ENCODE data around the gene BIRC5.
A peak's percentile ranks its signal among the peaks of the same experiment; 100 is the strongest.

BIRC5 gene

DNA sequence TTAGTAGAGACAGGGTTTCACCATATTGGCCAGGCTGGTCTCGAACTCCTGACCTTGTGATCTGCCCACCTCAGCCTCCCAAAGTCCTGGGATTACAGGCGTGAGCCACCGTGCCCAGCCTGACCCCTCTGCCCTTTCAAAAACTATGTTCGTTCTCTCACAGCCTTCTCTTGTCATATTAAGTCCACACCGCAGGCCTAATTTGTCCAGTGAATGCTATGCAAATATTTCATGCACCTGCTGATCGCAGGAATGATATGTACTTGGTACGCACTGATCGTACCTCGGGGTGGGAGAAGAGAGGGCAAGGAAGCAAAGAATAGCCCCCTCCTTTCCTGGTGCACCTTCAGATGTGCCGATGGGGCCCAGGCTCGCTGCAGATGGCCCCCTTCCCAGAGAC, 3.0 kb upstream of the BIRC5 start:
- no peak overlapping the region for H3K9ac ChIP-seq (ENCODE audit: low read depth, low read length, poor library complexity, severe bottlenecking)
- no peaks in the 10 kb centered on the region for H3K36me3 ChIP-seq (ENCODE audit: insufficient read depth, low read length)
- H3K9me3 ChIP-seq (ENCODE audit: insufficient read depth, low read depth, low read length): no peaks in the 10 kb centered on the region
- no peaks in the 10 kb centered on the region for H3K9me2 ChIP-seq (replicated peaks; ENCODE audit: low read depth, low read length)
- H3K79me2 ChIP-seq (ENCODE audit: insufficient read depth, low read length): peaks cover 20% of the 10 kb centered on the region
- no peak overlapping the region for H2AFZ ChIP-seq (ENCODE audit: low read length)
- H3K4me1 ChIP-seq (ENCODE audit: insufficient read depth, low read length, poor library complexity, severe bottlenecking): peaks cover 7% of the 10 kb centered on the region
- peaks cover 5% of the 10 kb centered on the region for H4K20me1 ChIP-seq (ENCODE audit: insufficient read depth, low read length, poor library complexity, severe bottlenecking)
- TF ChIP-seq, protein P1, sequence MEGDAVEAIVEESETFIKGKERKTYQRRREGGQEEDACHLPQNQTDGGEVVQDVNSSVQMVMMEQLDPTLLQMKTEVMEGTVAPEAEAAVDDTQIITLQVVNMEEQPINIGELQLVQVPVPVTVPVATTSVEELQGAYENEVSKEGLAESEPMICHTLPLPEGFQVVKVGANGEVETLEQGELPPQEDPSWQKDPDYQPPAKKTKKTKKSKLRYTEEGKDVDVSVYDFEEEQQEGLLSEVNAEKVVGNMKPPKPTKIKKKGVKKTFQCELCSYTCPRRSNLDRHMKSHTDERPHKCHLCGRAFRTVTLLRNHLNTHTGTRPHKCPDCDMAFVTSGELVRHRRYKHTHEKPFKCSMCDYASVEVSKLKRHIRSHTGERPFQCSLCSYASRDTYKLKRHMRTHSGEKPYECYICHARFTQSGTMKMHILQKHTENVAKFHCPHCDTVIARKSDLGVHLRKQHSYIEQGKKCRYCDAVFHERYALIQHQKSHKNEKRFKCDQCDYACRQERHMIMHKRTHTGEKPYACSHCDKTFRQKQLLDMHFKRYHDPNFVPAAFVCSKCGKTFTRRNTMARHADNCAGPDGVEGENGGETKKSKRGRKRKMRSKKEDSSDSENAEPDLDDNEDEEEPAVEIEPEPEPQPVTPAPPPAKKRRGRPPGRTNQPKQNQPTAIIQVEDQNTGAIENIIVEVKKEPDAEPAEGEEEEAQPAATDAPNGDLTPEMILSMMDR (conservative IDR thresholded peaks at IDR 0.05; ENCODE audit: low read length): no peak
- no peak for TF ChIP-seq EZH2phosphoT487 (IDR thresholded peaks at IDR 0.05; ENCODE audit: borderline replicate concordance)
- no peaks in the 10 kb centered on the region for H3K27me3 ChIP-seq (ENCODE audit: insufficient read depth, low read length, poor library complexity, severe bottlenecking)
- H3K4me2 ChIP-seq (ENCODE audit: low read depth, low read length, poor library complexity, severe bottlenecking): no peak overlapping the region
- H3F3A ChIP-seq (ENCODE audit: low read depth): no peaks in the 10 kb centered on the region
- no peak overlapping the region for H3K4me3 ChIP-seq (ENCODE audit: low read length, poor library complexity, severe bottlenecking)

DNA sequence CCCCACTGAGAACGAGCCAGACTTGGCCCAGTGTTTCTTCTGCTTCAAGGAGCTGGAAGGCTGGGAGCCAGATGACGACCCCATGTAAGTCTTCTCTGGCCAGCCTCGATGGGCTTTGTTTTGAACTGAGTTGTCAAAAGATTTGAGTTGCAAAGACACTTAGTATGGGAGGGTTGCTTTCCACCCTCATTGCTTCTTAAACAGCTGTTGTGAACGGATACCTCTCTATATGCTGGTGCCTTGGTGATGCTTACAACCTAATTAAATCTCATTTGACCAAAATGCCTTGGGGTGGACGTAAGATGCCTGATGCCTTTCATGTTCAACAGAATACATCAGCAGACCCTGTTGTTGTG, 631 bp downstream of the BIRC5 start:
- H3F3A ChIP-seq (ENCODE audit: low read depth): no peaks in the 10 kb centered on the region
- H3K9me2 ChIP-seq (replicated peaks; ENCODE audit: low read depth, low read length): no peaks in the 10 kb centered on the region
- H3K79me2 ChIP-seq (ENCODE audit: insufficient read depth, low read length): peaks cover 52% of the 10 kb centered on the region
- peak overlapping the region; percentile 74 for H3K4me3 ChIP-seq (ENCODE audit: low read length, poor library complexity, severe bottlenecking)
- H3K36me3 ChIP-seq (ENCODE audit: insufficient read depth, low read length): peaks cover 15% of the 10 kb centered on the region; the same call in 1 of the 2 replicates
- no peaks in the 10 kb centered on the region for H3K27me3 ChIP-seq (ENCODE audit: insufficient read depth, low read length, poor library complexity, severe bottlenecking)
- peaks cover 5% of the 10 kb centered on the region for H4K20me1 ChIP-seq (ENCODE audit: insufficient read depth, low read length, poor library complexity, severe bottlenecking)
- no peak overlapping the region for H2AFZ ChIP-seq (ENCODE audit: low read length)
- H3K9ac ChIP-seq (ENCODE audit: low read depth, low read length, poor library complexity, severe bottlenecking): peak overlapping the region; percentile 97
- H3K4me1 ChIP-seq (ENCODE audit: insufficient read depth, low read length, poor library complexity, severe bottlenecking): peaks cover 15% of the 10 kb centered on the region
- H3K9me3 ChIP-seq (ENCODE audit: insufficient read depth, low read depth, low read length): no peaks in the 10 kb centered on the region
- peak overlapping the region; percentile 99 for H3K4me2 ChIP-seq (ENCODE audit: low read depth, low read length, poor library complexity, severe bottlenecking)
- TF ChIP-seq, protein P1 (conservative IDR thresholded peaks at IDR 0.05; ENCODE audit: low read length): no peak
- TF ChIP-seq EZH2phosphoT487 (IDR thresholded peaks at IDR 0.05; ENCODE audit: borderline replicate concordance): no peak

DNA sequence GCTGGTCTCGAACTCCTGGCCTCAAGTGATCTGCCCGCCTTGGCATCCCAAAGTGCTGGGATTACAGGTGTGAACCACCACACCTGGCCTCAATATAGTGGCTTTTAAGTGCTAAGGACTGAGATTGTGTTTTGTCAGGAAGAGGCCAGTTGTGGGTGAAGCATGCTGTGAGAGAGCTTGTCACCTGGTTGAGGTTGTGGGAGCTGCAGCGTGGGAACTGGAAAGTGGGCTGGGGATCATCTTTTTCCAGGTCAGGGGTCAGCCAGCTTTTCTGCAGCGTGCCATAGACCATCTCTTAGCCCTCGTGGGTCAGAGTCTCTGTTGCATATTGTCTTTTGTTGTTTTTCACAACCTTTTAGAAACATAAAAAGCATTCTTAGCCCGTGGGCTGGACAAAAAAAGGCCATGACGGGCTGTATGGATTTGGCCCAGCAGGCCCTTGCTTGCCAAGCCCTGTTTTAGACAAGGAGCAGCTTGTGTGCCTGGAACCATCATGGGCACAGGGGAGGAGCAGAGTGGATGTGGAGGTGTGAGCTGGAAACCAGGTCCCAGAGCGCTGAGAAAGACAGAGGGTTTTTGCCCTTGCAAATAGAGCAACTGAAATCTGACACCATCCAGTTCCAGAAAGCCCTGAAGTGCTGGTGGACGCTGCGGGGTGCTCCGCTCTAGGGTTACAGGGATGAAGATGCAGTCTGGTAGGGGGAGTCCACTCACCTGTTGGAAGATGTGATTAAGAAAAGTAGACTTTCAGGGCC, 5.5 kb downstream of the BIRC5 start:
- no peaks in the 10 kb centered on the region for H3K9me3 ChIP-seq (ENCODE audit: insufficient read depth, low read depth, low read length)
- TF ChIP-seq, protein P1 (conservative IDR thresholded peaks at IDR 0.05; ENCODE audit: low read length): no peak
- TF ChIP-seq EZH2phosphoT487 (IDR thresholded peaks at IDR 0.05; ENCODE audit: borderline replicate concordance): no peak
- H3F3A ChIP-seq (ENCODE audit: low read depth): peaks cover 8% of the 10 kb centered on the region; the same call in 1 of the 2 replicates
- H3K4me2 ChIP-seq (ENCODE audit: low read depth, low read length, poor library complexity, severe bottlenecking): peak overlapping the region; percentile 33
- H3K4me1 ChIP-seq (ENCODE audit: insufficient read depth, low read length, poor library complexity, severe bottlenecking): peaks cover 15% of the 10 kb centered on the region
- H3K79me2 ChIP-seq (ENCODE audit: insufficient read depth, low read length): peaks cover 63% of the 10 kb centered on the region
- H3K4me3 ChIP-seq (ENCODE audit: low read length, poor library complexity, severe bottlenecking): peak overlapping the region; percentile 31
- H2AFZ ChIP-seq (ENCODE audit: low read length): no peak overlapping the region
- H4K20me1 ChIP-seq (ENCODE audit: insufficient read depth, low read length, poor library complexity, severe bottlenecking): peaks cover 5% of the 10 kb centered on the region
- H3K36me3 ChIP-seq (ENCODE audit: insufficient read depth, low read length): peaks cover 52% of the 10 kb centered on the region; the same call in 1 of the 2 replicates
- H3K9me2 ChIP-seq (replicated peaks; ENCODE audit: low read depth, low read length): no peaks in the 10 kb centered on the region
- H3K27me3 ChIP-seq (ENCODE audit: insufficient read depth, low read length, poor library complexity, severe bottlenecking): no peaks in the 10 kb centered on the region
- H3K9ac ChIP-seq (ENCODE audit: low read depth, low read length, poor library complexity, severe bottlenecking): no peak overlapping the region
